ENCODE results near the gene HSH2D. TPM values are rescaled to one million over a fixed set of nuclear protein-coding genes. Genes with fewer than 3 reads are reported as not detected.

HSH2D gene
- total RNA-seq, 1 experiment from 2014 or later = 10.9 TPM

DNA sequence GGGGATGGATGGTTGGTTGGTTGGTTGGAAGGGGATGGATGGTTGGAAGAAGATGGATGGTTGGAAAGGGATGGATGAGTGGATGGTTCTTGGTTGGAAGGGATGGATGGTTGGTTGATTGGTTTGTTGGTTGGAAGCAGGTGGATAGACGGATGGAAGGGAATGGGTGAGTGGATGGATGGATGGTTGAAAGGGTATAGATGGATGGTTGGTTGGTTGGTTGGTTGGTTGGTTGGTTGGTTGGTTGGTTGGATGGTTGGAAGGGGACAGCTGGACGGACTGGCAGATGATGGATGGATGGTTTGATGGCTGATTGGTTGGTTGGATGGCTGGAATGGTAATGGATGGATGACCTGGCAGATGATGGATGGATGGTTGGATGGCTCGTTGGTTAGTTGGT, 11.8 kb upstream of the HSH2D start:
- no peaks in the 10 kb centered on the region; the same call in 1 of the 2 replicates for H4K20me1 ChIP-seq (ENCODE audit: insufficient read depth)
- H3F3A ChIP-seq (ENCODE audit: insufficient read depth, low read depth) = peaks cover 24% of the 10 kb centered on the region; the same call in 1 of the 2 replicates
- no peaks in the 10 kb centered on the region for H3K9me3 ChIP-seq (ENCODE audit: insufficient read depth, low read depth)
- no peak for DNase-seq
- CTCF ChIA-PET = no interaction called here
- H3K79me2 ChIP-seq (ENCODE audit: low read depth) = no peaks in the 10 kb centered on the region
- H3K27me3 ChIP-seq (ENCODE audit: insufficient read depth, low read depth) = no peaks in the 10 kb centered on the region
- intact Hi-C loops (cut with micrococcal nuclease; ENCODE audit: unreplicated experiment) = no loop called here
- H3K27ac ChIP-seq = no peak overlapping the region
- peaks cover 42% of the 10 kb centered on the region for H3K36me3 ChIP-seq (ENCODE audit: low read depth)
- H3K4me3 ChIP-seq = no peak overlapping the region
- H3K4me2 ChIP-seq = no peak overlapping the region
- POLR2A ChIA-PET (ENCODE audit: unreplicated experiment) = no interaction called here
- no peaks in the 10 kb centered on the region for H3K9me2 ChIP-seq (ENCODE audit: insufficient read depth)
- TF ChIP-seq, protein P1, sequence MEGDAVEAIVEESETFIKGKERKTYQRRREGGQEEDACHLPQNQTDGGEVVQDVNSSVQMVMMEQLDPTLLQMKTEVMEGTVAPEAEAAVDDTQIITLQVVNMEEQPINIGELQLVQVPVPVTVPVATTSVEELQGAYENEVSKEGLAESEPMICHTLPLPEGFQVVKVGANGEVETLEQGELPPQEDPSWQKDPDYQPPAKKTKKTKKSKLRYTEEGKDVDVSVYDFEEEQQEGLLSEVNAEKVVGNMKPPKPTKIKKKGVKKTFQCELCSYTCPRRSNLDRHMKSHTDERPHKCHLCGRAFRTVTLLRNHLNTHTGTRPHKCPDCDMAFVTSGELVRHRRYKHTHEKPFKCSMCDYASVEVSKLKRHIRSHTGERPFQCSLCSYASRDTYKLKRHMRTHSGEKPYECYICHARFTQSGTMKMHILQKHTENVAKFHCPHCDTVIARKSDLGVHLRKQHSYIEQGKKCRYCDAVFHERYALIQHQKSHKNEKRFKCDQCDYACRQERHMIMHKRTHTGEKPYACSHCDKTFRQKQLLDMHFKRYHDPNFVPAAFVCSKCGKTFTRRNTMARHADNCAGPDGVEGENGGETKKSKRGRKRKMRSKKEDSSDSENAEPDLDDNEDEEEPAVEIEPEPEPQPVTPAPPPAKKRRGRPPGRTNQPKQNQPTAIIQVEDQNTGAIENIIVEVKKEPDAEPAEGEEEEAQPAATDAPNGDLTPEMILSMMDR (conservative IDR thresholded peaks at IDR 0.05) = no peak
- no peak for TF ChIP-seq EZH2 (IDR thresholded peaks at IDR 0.05; ENCODE audit: low read depth)
- H3K4me1 ChIP-seq (replicated peaks; ENCODE audit: insufficient read depth) = no peaks in the 10 kb centered on the region
- no TSS peak for BruUV-seq (replicated peaks)
- H2AFZ ChIP-seq = no peak overlapping the region

DNA sequence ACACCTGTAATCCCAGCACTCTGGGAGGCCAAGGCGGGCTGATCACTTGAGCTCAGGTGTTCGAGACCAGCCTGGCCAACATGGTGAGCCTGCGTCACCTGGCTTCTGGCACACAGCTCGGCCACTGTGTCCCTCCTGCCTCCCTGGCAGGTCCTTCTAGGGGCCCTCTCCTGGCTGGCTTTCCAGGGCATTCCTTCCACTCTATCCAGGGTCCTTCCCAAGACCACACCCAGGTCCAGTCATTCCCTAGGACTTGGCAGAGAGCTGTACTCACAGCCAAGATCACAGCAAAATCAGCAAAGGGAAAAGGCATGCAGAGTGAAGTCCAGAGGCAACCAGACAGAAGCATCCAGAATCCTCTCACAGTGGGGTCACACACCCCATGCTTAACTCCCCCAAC, 9.7 kb upstream of the HSH2D start:
- CTCF ChIA-PET = no interaction called here

DNA sequence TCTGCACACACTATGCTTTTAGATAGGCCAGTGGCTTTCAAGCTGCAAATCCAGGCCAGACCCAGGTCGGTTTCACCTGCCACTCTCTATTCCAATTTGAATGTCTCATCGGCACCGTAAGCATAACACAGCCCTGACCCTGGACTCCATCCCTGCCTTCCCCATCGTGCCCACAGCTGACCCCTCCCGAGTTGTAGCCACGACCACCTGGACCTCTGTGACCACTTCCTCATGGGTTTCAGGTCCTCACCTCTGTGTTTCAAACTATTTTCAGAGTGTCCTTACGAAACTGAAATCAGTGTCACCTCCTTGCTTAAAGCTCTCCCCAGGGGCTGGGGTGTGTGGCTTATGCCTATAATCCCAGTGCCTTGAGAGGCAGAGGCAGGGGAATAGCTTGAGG, 9.0 kb upstream of the HSH2D start:
- H2AFZ ChIP-seq = no peak overlapping the region
- intact Hi-C loops (cut with micrococcal nuclease; ENCODE audit: unreplicated experiment) = no loop called here
- no peaks in the 10 kb centered on the region for H3K4me1 ChIP-seq (replicated peaks; ENCODE audit: insufficient read depth)
- H4K20me1 ChIP-seq (ENCODE audit: insufficient read depth) = no peaks in the 10 kb centered on the region
- CTCF ChIA-PET = no interaction called here
- no peaks in the 10 kb centered on the region for H3K27me3 ChIP-seq (ENCODE audit: insufficient read depth, low read depth)
- H3K27ac ChIP-seq = no peak overlapping the region
- no peaks in the 10 kb centered on the region for H3K9me3 ChIP-seq (ENCODE audit: insufficient read depth, low read depth)
- peaks cover 29% of the 10 kb centered on the region; the same call in 1 of the 2 replicates for H3F3A ChIP-seq (ENCODE audit: insufficient read depth, low read depth)
- peaks cover 25% of the 10 kb centered on the region; the same call in 1 of the 2 replicates for H3K36me3 ChIP-seq (ENCODE audit: low read depth)
- TF ChIP-seq, protein P1 (conservative IDR thresholded peaks at IDR 0.05) = no peak
- no peak for TF ChIP-seq EZH2 (IDR thresholded peaks at IDR 0.05; ENCODE audit: low read depth)
- DNase-seq = no peak
- no peaks in the 10 kb centered on the region for H3K9me2 ChIP-seq (ENCODE audit: insufficient read depth)
- H3K79me2 ChIP-seq (ENCODE audit: low read depth) = no peaks in the 10 kb centered on the region
- POLR2A ChIA-PET (ENCODE audit: unreplicated experiment) = no interaction called here
- BruUV-seq (replicated peaks) = no TSS peak
- no peak overlapping the region for H3K4me3 ChIP-seq
- no peak overlapping the region for H3K4me2 ChIP-seq

More for the DNA sequence above, 9.7 kb upstream of the HSH2D start:
- Histone ChIP-seq H4K20me1 (ENCODE audit: insufficient read depth) (no peaks in the 10 kb centered on the region), H3K9me3 (ENCODE audit: insufficient read depth, low read depth) (no peaks in the 10 kb centered on the region), H3K36me3 (ENCODE audit: low read depth) (peaks cover 25% of the 10 kb centered on the region; the same call in 1 of the 2 replicates), H3K4me2 (no peak overlapping the region), H3K9me2 (ENCODE audit: insufficient read depth) (no peaks in the 10 kb centered on the region), H3K27me3 (ENCODE audit: insufficient read depth, low read depth) (no peaks in the 10 kb centered on the region), H3K27ac (no peak overlapping the region), H3F3A (ENCODE audit: insufficient read depth, low read depth) (peaks cover 29% of the 10 kb centered on the region; the same call in 1 of the 2 replicates), H2AFZ (no peak overlapping the region), H3K4me1 (replicated peaks; ENCODE audit: insufficient read depth) (no peaks in the 10 kb centered on the region), H3K4me3 (no peak overlapping the region), H3K79me2 (ENCODE audit: low read depth) (no peaks in the 10 kb centered on the region)
- TF ChIP-seq, protein P1 (conservative IDR thresholded peaks at IDR 0.05) = no peak
- TF ChIP-seq EZH2 (IDR thresholded peaks at IDR 0.05; ENCODE audit: low read depth) = no peak
- no peak for DNase-seq
- POLR2A ChIA-PET (ENCODE audit: unreplicated experiment) = no interaction called here
- BruUV-seq (replicated peaks) = no TSS peak
- intact Hi-C loops (cut with micrococcal nuclease; ENCODE audit: unreplicated experiment) = no loop called here

Data from PC-9 (cell line).